Panc1 (cell line): ENCODE results near the gene SPRING1.

ENCODE experiments used
- CTCF ChIP-seq: fragments of 450-650 bp; IDR thresholded peaks from 2 replicates; pipeline ENCODE4 v1.5.1; 2017; ENCODE audit warnings: mild to moderate bottlenecking
- SIN3A ChIP-seq: IDR thresholded peaks from 2 replicates; pipeline ENCODE4 v1.6.1; 2012; ENCODE audit warnings: low read depth, mild to moderate bottlenecking, low read length, moderate library complexity, borderline replicate concordance; ENCODE audit not compliant: insufficient read depth

GRCh38 chr12:116695464-116695725, 42.5 kb downstream of the SPRING1 start:
- TF ChIP-seq CTCF (no peak), SIN3A (no peak)
